ENCODE data around the gene PDE2A. TPM values are rescaled to one million over a fixed set of nuclear protein-coding genes. Genes with fewer than 3 reads are reported as not detected.

PDE2A gene
- polyA plus RNA-seq, 2 of the 4 experiments (the other 2 are of a cell fraction) = 0.62 to 1.5 TPM

GRCh38 chr11:72528121-72528520 is 146.1 kb downstream of the PDE2A start:
- Histone ChIP-seq H3K4me3 (no peak overlapping the region), H3K9me3 (no peaks in the 10 kb centered on the region), H3K27ac (no peak overlapping the region), H3K4me1 (no peaks in the 10 kb centered on the region), H3K4me2 (no peak overlapping the region)
- CTCF ChIA-PET = no interaction called here
- 66% methylated on average over 3 of the region's 3 CpGs for whole genome bisulfite sequencing (ENCODE audit: missing lambda C conversion rate)
- FAIRE-seq (no peak), ATAC-seq (no peak), DNase-seq (ENCODE audit: low read depth in 1 of 2, low spot score in 1 of 2) (no peak)
- POLR2A ChIA-PET = no interaction called here
- TF ChIP-seq, protein P1, sequence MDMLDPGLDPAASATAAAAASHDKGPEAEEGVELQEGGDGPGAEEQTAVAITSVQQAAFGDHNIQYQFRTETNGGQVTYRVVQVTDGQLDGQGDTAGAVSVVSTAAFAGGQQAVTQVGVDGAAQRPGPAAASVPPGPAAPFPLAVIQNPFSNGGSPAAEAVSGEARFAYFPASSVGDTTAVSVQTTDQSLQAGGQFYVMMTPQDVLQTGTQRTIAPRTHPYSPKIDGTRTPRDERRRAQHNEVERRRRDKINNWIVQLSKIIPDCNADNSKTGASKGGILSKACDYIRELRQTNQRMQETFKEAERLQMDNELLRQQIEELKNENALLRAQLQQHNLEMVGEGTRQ (IDR thresholded peaks at IDR 0.05) = no peak

Small RNA genes within 50 kb of the gene (small RNA-seq; reads per million reads assigned to genes)
- gene MIR139 = 3.6 to 228 (median 111) reads per million in 6 experiments
- gene RNU7-105P = 0 reads per million in 6 experiments

Other genes starting within 250 kb of the PDE2A start
- gene CLPB, start 239.9 kb downstream of the PDE2A start, polyA plus RNA-seq (2011; rRNA removed) = 31.8 and 33.8 TPM in 2 replicates
- 16.3 to 18.6 TPM (median 16.8 TPM) in 3 replicates for gene CLPB, start 239.9 kb downstream of the PDE2A start, polyA plus RNA-seq (2017; fragmentation: RNase III; extraction: RNeasy Plus Mini Kit Qiagen cat#74134 plus additional on column Dnase treatment)
- gene ARAP1, start 78.0 kb upstream of the PDE2A start, polyA plus RNA-seq (2011; rRNA removed) = 28.9 and 29.5 TPM in 2 replicates
- 26.2 to 32.8 TPM (median 30.1 TPM) in 3 replicates for gene ARAP1, start 78.0 kb upstream of the PDE2A start, polyA plus RNA-seq (2017; fragmentation: RNase III; extraction: RNeasy Plus Mini Kit Qiagen cat#74134 plus additional on column Dnase treatment)
- 21.2 and 25.0 TPM in 2 replicates for gene STARD10, start 119.6 kb upstream of the PDE2A start, polyA plus RNA-seq (2011; rRNA removed)
- 21.1 to 23.2 TPM (median 23.0 TPM) in 3 replicates for gene STARD10, start 119.6 kb upstream of the PDE2A start, polyA plus RNA-seq (2017; fragmentation: RNase III; extraction: RNeasy Plus Mini Kit Qiagen cat#74134 plus additional on column Dnase treatment)
- 6.1 and 6.2 TPM in 2 replicates for gene ATG16L2, start 140.0 kb upstream of the PDE2A start, polyA plus RNA-seq (2011; rRNA removed)
- 6.3 to 7.6 TPM (median 6.4 TPM) in 3 replicates for gene ATG16L2, start 140.0 kb upstream of the PDE2A start, polyA plus RNA-seq (2017; fragmentation: RNase III; extraction: RNeasy Plus Mini Kit Qiagen cat#74134 plus additional on column Dnase treatment)

Data from A549 (cell line).